ENCODE results near the gene SUGCT. TPM values are rescaled to one million over a fixed set of nuclear protein-coding genes. Genes with fewer than 3 reads are reported as not detected.

Gene SUGCT
- total and polyA plus RNA-seq, 4 donors, result 2.4 to 5.3 (median 3.3) TPM

DNA sequence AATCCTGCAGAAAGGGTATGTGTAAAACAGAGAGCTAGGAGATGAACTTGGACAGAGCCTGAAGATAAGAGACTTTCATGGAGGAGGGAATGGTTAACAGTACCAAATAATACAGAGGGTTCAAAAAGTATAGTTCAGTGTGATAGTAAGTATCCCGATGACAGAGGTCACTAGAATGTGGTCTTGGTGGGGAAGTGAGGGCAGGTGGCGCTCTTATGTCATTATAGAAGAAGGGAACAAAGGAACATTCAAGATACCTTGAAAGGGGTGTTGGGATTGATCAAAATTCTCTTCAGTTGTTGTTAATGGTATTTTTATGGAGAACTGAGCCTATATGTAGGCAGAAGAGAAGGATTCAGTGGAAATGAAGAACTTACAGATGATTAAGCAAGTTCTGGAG, 312.5 kb downstream of the SUGCT start:
- WGBS (ENCODE audit: insufficient coverage), result 76% methylated on average over 2 of the region's 2 CpGs
- H3K9me3 ChIP-seq (ENCODE audit: control insufficient read depth, insufficient read depth, low read length), result no peaks in the 10 kb centered on the region
- H3K27me3 ChIP-seq (ENCODE audit: control insufficient read depth, insufficient read depth, low read length), result no peaks in the 10 kb centered on the region
- DNase-seq (ENCODE audit: low read depth in 4 of 6, low spot score in 6 of 6), result no peak
- no peak overlapping the region for H3K4me3 ChIP-seq (ENCODE audit: low read depth, low read length)
- no peaks in the 10 kb centered on the region for H3K4me1 ChIP-seq (ENCODE audit: control insufficient read depth, insufficient read depth, low read length)
- no peak overlapping the region for H3K27ac ChIP-seq (ENCODE audit: low read depth, low read length)
- no peaks in the 10 kb centered on the region for H3K36me3 ChIP-seq (ENCODE audit: control insufficient read depth, insufficient read depth, low read length)

DNA sequence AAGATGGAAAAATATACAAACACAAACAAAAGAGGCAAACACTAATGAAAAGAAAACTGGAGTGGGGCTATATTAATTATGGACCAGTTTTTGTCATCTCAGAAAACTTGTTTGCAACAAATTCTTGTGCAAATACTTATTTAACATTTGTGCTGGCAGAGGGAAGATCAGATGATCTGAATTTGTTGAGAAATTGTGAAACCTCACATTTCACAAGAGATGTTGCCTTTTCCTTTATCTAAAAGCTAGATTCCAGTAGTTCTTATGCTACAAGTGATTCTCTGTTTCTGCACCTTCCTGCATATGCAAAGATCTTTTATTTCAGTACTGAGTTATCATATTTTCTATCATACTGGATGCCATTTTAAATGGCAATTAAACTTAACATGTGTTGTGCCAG, 320.7 kb downstream of the SUGCT start:
- H3K9me3 ChIP-seq (ENCODE audit: control insufficient read depth, insufficient read depth, low read length), result no peaks in the 10 kb centered on the region
- H3K27ac ChIP-seq (ENCODE audit: low read depth, low read length), result no peak overlapping the region

DNA sequence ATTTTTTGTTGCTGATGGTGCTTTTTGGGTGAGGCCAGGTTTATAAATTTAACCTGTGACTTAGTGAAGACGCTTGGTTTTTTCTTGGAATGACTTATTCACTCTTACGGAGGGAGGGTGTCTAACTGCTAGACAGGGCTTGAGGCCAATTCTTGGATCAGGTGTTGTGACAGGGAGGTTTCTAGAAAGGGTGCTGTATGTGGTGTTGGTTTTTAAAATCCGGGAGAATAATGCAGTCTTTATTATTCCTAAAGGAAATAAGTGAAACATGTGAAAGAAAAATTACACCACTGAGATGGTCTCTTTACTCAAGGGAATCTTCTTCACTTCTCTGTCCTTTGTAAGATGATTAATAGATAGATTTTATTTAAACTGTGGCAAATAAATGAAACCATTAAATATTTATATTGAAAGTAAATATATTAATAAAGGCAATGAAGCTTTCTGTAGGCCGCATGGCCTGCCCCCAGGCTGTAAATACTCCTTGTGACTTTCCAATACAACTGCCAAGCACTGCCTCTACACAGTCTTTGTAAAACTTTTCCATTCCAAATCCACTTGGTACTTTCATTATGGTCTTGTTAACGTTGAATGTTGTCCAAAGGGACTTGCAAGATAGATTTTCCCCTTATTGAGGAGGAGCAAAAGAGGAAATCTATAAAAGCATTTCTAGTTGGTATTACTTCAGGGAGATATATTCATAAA, 323.1 kb downstream of the SUGCT start:
- 85% methylated on average over 2 of the region's 5 CpGs for WGBS (ENCODE audit: insufficient coverage)
- H3K4me3 ChIP-seq (ENCODE audit: low read depth, low read length), result no peak overlapping the region
- H3K36me3 ChIP-seq (ENCODE audit: control insufficient read depth, insufficient read depth, low read length), result no peaks in the 10 kb centered on the region
- no peaks in the 10 kb centered on the region for H3K4me1 ChIP-seq (ENCODE audit: control insufficient read depth, insufficient read depth, low read length)
- H3K9me3 ChIP-seq (ENCODE audit: control insufficient read depth, insufficient read depth, low read length), result no peaks in the 10 kb centered on the region
- no peak overlapping the region for H3K27ac ChIP-seq (ENCODE audit: low read depth, low read length)
- H3K27me3 ChIP-seq (ENCODE audit: control insufficient read depth, insufficient read depth, low read length), result no peaks in the 10 kb centered on the region
- DNase-seq (ENCODE audit: low read depth in 4 of 6, low spot score in 6 of 6), result no peak

More for the DNA sequence above, 320.7 kb downstream of the SUGCT start:
- H3K4me3 ChIP-seq (ENCODE audit: low read depth, low read length), result no peak overlapping the region
- DNase-seq (ENCODE audit: low read depth in 4 of 6, low spot score in 6 of 6), result no peak
- H3K36me3 ChIP-seq (ENCODE audit: control insufficient read depth, insufficient read depth, low read length), result no peaks in the 10 kb centered on the region
- H3K4me1 ChIP-seq (ENCODE audit: control insufficient read depth, insufficient read depth, low read length), result no peaks in the 10 kb centered on the region
- H3K27me3 ChIP-seq (ENCODE audit: control insufficient read depth, insufficient read depth, low read length), result no peaks in the 10 kb centered on the region

DNA sequence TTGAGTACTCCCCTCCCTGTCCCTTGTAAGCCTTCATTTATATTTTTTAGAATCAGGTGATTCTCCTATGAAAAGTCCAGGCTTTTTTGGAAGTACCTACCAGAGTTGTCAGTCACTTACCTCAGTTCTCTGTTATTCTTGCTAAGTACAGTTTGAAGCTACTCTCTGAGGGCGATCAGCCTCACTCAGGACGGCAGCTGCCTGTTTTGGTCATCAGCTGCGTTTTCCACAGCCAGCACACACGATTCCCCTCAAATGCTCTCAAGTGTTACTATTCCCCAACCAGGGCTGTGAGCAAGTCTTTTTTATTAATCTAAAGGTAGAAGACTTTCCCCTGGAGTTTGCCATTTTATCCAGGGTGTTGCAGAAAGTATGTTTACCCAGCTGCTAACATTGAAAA, 328.6 kb downstream of the SUGCT start:
- no peaks in the 10 kb centered on the region for H3K9me3 ChIP-seq (ENCODE audit: control insufficient read depth, insufficient read depth, low read length)
- no peaks in the 10 kb centered on the region for H3K4me1 ChIP-seq (ENCODE audit: control insufficient read depth, insufficient read depth, low read length)
- H3K36me3 ChIP-seq (ENCODE audit: control insufficient read depth, insufficient read depth, low read length), result no peaks in the 10 kb centered on the region
- WGBS (ENCODE audit: insufficient coverage), result 72% methylated on average over 3 of the region's 4 CpGs
- H3K4me3 ChIP-seq (ENCODE audit: low read depth, low read length), result no peak overlapping the region
- H3K27ac ChIP-seq (ENCODE audit: low read depth, low read length), result no peak overlapping the region
- H3K27me3 ChIP-seq (ENCODE audit: control insufficient read depth, insufficient read depth, low read length), result no peaks in the 10 kb centered on the region
- DNase-seq (ENCODE audit: low read depth in 4 of 6, low spot score in 6 of 6), result no peak

DNA sequence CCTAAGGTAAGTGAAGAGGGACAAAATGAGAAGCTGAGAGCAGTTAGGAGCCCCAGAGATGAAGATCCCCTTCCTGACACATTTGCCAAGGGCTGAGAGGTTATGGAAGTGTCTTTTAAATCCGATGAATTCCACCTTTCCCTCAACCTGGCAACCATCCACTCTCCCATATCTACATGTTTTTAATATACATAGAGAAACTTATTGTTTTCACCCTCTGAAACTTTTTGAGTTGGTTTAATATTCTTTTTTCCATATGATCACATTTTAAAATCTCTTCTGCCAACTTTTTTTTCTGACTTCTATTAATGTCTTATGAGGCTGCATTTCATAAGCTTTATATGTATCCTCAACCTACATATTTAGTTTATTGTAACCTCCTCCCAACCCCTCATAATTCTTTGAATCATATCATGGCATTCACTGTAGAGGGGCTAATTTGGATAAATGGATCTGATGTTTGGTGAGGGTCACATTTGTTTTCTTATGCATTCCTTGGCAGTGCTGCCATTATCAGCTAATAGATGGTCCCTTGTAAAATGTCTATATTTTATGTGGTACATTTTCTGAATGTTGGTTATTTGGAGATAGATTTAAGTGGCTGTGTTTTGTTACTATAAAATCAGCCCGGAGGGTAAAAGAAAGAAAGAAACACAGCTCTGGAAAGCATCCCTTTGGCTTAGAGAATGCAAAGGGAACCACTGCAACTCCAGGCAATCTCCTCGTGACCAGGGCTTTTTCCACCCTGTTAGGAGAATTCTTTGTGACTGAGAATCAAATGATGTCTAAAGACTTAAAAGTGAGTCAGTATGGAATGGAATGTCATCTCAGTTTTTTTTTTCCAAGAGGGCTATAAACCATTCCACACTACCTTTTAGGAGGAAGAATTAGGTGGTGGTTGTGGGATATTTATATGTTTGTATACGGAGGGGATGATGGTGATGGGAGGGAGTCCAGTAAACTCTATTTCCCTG, 334.4 kb downstream of the SUGCT start:
- no CpG with 5 or more reads among the region's 4 CpGs for WGBS (ENCODE audit: insufficient coverage)
- Histone ChIP-seq H3K9me3 (ENCODE audit: control insufficient read depth, insufficient read depth, low read length) (no peaks in the 10 kb centered on the region), H3K27ac (ENCODE audit: low read depth, low read length) (no peak overlapping the region), H3K36me3 (ENCODE audit: control insufficient read depth, insufficient read depth, low read length) (no peaks in the 10 kb centered on the region), H3K4me1 (ENCODE audit: control insufficient read depth, insufficient read depth, low read length) (no peaks in the 10 kb centered on the region), H3K4me3 (ENCODE audit: low read depth, low read length) (no peak overlapping the region), H3K27me3 (ENCODE audit: control insufficient read depth, insufficient read depth, low read length) (no peaks in the 10 kb centered on the region)
- no peak for DNase-seq (ENCODE audit: low read depth in 4 of 6, low spot score in 6 of 6)

DNA sequence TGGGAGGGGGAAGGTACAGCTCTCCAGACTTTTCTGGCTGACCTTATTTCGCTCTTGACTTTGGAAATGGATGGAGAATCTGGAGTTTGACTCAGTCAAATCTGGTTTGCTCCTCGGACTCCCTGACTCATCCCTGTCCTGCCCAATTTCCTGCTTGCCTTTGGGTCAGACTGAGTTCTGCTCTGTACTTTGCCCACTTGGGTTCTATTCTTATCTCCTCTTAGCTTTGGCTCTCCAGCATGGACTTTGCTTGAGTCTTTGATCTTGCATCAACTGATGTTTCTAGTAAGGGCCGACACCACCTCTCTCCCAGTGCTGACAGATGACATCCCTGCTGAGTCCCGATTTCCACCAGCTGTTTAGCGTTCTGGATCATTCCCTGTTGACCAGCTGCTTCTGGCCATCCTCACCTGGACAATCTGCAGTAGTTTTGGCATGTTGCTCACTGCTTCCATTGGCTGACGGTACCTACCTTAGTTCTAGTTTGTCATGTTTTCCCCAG, 335.3 kb downstream of the SUGCT start:
- H3K27me3 ChIP-seq (ENCODE audit: control insufficient read depth, insufficient read depth, low read length), result no peaks in the 10 kb centered on the region
- DNase-seq (ENCODE audit: low read depth in 4 of 6, low spot score in 6 of 6), result no peak
- no peaks in the 10 kb centered on the region for H3K36me3 ChIP-seq (ENCODE audit: control insufficient read depth, insufficient read depth, low read length)
- no peak overlapping the region for H3K27ac ChIP-seq (ENCODE audit: low read depth, low read length)
- H3K9me3 ChIP-seq (ENCODE audit: control insufficient read depth, insufficient read depth, low read length), result no peaks in the 10 kb centered on the region
- no peak overlapping the region for H3K4me3 ChIP-seq (ENCODE audit: low read depth, low read length)
- no peaks in the 10 kb centered on the region for H3K4me1 ChIP-seq (ENCODE audit: control insufficient read depth, insufficient read depth, low read length)
- WGBS (ENCODE audit: insufficient coverage), result 91% methylated on average over 5 of the region's 6 CpGs

DNA sequence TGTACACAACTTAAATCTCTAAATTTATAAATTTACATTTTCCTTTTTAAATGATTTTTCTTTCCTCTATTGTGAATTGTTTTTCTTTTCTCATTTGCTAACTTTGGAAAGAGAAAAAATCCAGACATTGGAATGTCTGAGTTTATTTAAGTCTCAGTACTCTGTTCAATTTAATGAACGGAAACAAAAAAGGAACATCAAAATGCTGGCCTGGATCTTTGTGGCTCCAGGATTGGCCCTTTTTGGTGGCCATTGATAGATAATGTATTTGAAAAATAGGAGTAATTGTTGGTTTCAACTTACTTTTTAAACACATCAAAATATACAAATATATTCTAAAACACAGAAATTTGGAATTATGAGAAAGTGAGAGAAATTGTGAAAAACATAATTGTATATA, 336.0 kb downstream of the SUGCT start:
- H3K27ac ChIP-seq (ENCODE audit: low read depth, low read length), result no peak overlapping the region
- no peaks in the 10 kb centered on the region for H3K27me3 ChIP-seq (ENCODE audit: control insufficient read depth, insufficient read depth, low read length)
- no peaks in the 10 kb centered on the region for H3K4me1 ChIP-seq (ENCODE audit: control insufficient read depth, insufficient read depth, low read length)
- H3K36me3 ChIP-seq (ENCODE audit: control insufficient read depth, insufficient read depth, low read length), result no peaks in the 10 kb centered on the region
- no peak for DNase-seq (ENCODE audit: low read depth in 4 of 6, low spot score in 6 of 6)
- WGBS (ENCODE audit: insufficient coverage), result no CpG with 5 or more reads among the region's 1 CpG
- H3K4me3 ChIP-seq (ENCODE audit: low read depth, low read length), result no peak overlapping the region
- H3K9me3 ChIP-seq (ENCODE audit: control insufficient read depth, insufficient read depth, low read length), result no peaks in the 10 kb centered on the region

DNA sequence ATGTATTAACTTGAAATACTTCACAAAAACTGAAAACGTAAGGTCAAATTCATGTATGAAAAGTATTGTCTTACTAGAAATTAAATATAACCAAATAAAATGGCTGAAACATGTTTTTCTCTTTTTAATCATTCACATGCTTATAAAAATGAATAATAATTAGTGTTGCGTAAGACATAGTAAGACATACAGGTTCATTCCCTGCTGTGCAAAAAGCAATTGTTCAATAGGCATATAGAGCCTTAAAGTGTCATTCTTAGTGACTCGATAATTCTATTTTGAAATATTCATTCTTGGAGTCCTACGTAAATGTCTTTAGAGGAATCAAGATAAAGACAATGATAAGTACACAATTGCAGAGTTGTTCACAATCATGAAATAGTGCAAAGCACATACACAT, 337.1 kb downstream of the SUGCT start:
- Histone ChIP-seq H3K9me3 (ENCODE audit: control insufficient read depth, insufficient read depth, low read length) (no peaks in the 10 kb centered on the region), H3K36me3 (ENCODE audit: control insufficient read depth, insufficient read depth, low read length) (no peaks in the 10 kb centered on the region), H3K4me1 (ENCODE audit: control insufficient read depth, insufficient read depth, low read length) (no peaks in the 10 kb centered on the region), H3K27me3 (ENCODE audit: control insufficient read depth, insufficient read depth, low read length) (no peaks in the 10 kb centered on the region), H3K27ac (ENCODE audit: low read depth, low read length) (no peak overlapping the region), H3K4me3 (ENCODE audit: low read depth, low read length) (no peak overlapping the region)
- DNase-seq (ENCODE audit: low read depth in 4 of 6, low spot score in 6 of 6), result no peak
- WGBS (ENCODE audit: insufficient coverage), result no CpG with 5 or more reads among the region's 4 CpGs

DNA sequence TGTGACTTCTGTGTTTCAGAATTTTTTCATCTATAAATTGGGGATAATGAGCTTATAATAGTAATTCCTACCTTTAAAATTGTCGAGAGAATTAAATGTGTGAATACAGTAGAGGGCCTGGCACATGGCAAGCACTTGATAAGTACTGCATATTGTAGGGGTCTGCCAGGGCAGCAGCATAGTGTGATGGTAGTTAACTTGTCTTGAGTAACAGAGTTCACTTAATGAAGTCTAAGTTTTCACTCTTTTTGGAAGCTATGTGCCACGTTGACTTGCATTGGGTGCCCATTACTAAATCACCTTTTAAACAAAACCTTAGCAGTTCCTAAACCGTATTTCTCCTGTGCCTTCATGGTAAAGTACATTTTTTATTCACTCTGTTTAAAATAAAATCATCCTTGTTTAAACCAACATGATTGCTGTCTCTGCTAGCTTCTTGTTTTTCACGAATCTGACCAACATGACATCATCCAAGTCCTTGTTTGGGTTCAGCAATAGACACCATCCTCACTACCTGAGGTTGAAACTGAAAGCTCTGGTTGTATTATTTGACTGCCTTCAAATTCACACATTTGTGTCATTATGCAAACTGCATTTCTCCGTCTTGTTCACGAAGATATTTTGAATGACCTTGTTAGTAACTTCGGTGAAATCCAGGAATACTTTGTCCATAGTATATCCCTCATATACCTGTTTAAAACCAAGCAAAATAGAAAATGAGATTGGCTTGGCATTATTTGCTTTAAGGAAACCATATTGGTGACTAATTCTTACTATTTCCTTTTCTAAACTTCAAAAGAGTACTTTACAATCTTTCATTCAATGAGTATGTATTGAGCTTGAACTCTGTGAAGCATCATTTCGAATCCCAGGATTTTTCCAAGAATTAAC, 340.2 kb downstream of the SUGCT start:
- Histone ChIP-seq H3K4me1 (ENCODE audit: control insufficient read depth, insufficient read depth, low read length) (no peaks in the 10 kb centered on the region), H3K4me3 (ENCODE audit: low read depth, low read length) (no peak overlapping the region), H3K9me3 (ENCODE audit: control insufficient read depth, insufficient read depth, low read length) (no peaks in the 10 kb centered on the region), H3K36me3 (ENCODE audit: control insufficient read depth, insufficient read depth, low read length) (no peaks in the 10 kb centered on the region), H3K27ac (ENCODE audit: low read depth, low read length) (no peak overlapping the region), H3K27me3 (ENCODE audit: control insufficient read depth, insufficient read depth, low read length) (no peaks in the 10 kb centered on the region)
- no peak for DNase-seq (ENCODE audit: low read depth in 4 of 6, low spot score in 6 of 6)
- 79% methylated on average over 2 of the region's 8 CpGs for WGBS (ENCODE audit: insufficient coverage)

All from spinal cord (tissue), 10 donors.